ENCODE measurements around the gene MTMR2.
A peak's percentile ranks its signal among the peaks of the same experiment; 100 is the strongest.

The MTMR2 gene

GRCh38 chr11:95923728-95924413 lies at the start of gene MTMR2:
Gene MTMR2, minus strand, starts transcription at chr11:95924107. Its CDS starts 153 bp downstream, at chr11:95923954.
- peak; percentile 74 for DNase-seq

- no peak for DNase-seq
Measured at GRCh38 chr11:95972060-95972459, 48.2 kb upstream of the MTMR2 start.

DNA sequence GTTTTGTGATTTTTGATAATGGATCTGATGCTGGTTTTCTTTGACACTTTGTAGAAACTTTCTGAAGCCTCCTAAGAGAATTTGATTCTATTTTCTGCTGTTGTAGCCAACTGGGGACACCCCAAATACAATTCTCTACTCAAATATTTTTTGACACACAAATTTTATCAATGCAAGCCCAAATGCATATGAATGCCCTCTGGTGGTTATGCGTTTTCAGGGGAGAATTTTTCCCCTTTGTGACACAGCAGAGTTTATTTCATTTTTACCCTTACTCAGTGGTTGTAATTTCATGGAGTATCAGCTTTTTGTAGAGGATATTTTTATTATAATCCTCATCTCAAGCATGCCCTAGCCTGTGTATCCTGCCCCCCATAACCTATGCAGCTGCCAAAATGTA lies 44.7 kb upstream of the MTMR2 start:
- DNase-seq, result peak; percentile 6

- no peak for DNase-seq
Measured at GRCh38 chr11:95964281-95964680, 40.4 kb upstream of the MTMR2 start.

DNA sequence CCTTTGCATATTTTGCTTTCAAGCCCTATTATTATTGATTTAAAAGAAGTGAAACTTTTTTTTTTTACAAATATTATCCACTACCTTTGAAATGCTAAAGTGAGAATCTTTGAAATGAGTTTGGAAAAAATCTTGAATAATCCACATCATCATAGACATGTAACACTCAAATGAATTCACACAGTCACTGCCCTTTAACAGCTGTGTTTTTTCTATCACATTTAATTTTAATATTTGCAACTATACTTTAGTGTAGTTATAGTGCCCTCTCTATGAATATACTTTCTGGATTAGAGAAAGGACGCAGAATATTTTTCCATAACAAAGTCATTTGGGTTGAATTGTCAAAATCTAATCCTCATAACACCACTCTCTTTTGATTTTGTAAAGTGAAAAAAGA lies 37.9 kb upstream of the MTMR2 start:
- DNase-seq, result no peak

DNA sequence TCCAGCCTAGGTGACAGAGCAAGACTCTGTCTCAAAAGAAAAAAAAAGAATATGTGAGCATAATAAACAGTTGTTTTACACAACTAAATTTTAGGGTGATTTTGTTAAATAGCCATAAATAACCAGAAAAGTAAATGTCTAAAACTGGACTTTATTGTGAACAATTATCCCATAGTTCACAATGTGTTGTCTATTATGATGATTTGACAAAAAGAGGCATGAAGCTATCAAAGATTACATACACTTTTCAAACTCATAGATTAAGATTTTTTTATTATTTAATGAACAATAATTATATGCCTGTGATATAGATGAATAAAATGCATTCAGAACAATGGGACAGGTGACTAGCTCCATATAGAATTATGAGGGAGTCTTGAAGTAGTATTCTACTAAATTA lies 27.0 kb upstream of the MTMR2 start:
- DNase-seq, result no peak

DNA sequence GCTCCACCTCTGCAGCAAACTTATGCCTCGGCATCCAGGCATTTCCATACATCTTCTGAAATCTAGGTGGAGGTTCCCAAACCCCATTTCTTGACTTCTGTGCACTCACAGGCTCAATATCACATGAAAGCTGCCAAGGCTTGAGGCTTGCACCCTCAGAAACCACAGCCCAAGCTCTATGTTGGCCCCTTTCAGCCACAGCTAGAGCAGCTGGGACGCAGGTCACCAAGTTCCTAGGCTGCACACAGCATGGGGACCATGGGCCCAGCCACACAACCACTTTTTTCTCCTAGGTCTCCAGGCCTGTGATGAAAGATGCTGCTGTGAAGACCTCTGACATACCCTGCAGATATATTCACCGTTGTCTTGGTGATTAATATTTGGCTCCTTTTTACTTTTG lies 24.7 kb upstream of the MTMR2 start:
- DNase-seq, result no peak

DNA sequence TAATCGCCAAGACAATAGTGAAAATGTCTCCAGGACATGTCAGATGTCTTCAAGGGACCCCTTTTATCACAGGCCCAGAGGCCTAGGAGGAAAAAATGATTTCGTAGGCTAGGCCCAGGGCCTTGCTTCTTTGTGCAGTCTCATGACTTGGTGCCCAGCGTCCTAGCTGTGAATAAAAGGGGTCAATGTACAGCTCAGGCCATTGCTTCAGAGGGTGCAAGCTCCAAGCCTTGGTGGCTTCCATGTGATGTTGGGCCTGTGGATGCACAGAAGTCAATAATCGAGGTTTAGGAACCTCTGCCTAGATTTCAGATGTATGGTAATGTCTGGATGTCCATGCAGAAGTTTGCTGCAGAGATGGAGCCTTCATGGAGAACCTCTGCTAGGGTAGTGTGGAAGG lies 20.7 kb upstream of the MTMR2 start:
- DNase-seq, result no peak

- DNase-seq, result no peak
Measured at GRCh38 chr11:95943546-95943945, 19.6 kb upstream of the MTMR2 start.

- DNase-seq, result peak; percentile 28
Measured at GRCh38 chr11:95939091-95939490, 15.2 kb upstream of the MTMR2 start.

DNA sequence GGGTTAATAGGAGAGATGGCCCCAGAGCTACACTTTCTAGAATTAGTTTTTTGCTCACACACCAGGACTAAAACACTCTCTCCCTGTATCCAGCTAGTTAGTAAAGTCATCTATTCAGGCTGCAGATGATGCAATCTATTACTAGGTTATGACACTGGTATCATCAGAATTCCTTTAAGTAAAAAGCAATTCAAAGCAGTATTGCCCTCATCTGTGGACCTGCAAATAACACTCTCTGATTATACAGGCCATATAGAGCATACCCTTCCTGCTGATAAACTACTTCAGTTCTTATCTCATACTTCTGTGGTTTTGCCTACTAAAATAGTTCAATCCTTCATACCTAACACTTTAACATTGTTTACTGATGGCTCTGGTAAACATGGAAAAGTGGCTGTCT lies 13.5 kb upstream of the MTMR2 start:
- peak; percentile 22 for DNase-seq

DNA sequence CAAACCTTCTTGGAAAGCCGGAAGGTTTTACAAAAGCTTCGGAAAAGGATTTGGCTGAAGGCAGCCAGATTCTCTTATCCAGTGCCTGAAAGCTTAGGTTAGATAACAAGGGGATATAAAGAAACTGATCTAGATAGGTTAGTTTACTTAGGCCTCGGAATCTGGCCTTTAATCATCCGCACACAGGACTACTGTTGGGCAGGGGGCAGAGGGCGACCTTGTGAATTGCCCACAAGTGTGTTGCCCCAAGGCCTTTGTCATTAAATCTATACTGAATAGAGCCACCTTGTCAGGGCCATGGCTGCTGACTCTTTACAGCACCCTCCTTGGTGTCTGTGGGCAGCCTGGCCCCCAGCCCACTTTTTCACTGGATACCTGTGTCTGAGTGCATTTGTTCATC lies 9.7 kb upstream of the MTMR2 start:
- DNase-seq, result no peak

DNA sequence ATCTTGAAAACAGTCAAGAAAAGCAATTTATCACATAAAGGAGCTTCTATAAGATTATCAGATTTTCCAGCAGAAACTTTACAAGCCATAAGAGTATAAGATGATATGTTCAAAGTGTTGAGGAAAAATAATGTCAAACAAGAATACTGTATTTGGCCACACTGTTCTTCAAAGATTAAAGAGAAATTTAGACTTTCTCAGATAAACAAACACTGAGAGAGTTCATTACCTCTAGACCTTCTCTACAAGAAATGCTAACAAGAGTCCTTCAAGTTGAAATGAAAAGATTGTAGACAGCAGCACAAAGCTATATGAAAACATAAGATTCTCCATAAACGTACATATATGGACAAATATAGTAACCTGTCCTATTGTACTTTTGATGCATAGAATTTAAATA lies 8.0 kb upstream of the MTMR2 start:
- DNase-seq, result no peak

GRCh38 chr11:95930948-95931347 lies 7.0 kb upstream of the MTMR2 start:
- no peak for DNase-seq

GRCh38 chr11:95926726-95927125 lies 2.8 kb upstream of the MTMR2 start:
- DNase-seq, result no peak

DNA sequence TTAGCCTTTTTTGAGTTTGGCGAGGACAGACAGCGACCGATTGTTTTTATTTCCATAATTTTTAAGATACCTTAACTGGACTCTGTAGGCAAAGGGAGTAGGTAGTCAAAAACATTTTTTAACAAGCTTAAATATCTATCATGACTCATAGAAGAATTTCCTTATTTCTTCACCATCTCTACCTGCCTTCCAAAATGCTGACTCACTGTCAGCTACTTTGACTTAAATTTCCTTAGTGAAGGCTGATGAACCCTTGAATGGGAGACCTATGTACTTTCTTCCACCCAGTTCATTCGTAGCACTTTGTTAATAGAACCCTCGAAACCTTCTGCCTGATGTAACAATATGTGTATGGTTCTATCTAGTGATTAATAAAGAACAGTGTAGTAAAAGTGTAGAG lies 1.1 kb upstream of the MTMR2 start:
- peak; percentile 62 for DNase-seq

DNA sequence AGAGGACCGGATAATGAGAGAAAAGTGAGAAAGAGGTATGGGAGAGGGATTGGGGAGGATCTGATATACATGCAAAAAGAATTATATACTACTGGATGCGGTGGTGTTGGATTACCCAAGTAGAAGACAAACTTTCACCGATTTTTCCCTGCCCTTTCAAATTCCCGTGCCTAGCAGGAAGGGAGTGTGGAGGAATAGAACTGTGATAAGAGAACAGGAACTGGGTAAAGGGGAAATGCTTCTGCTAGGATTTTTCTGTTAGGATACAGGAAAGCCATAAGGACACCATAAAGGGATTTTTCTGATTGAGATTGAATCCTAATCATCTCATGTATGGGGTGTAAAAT lies 480 bp upstream of the MTMR2 start:
- DNase-seq, result peak; percentile 40

GRCh38 chr11:95923439-95923727 lies 524 bp downstream of the MTMR2 start:
- peak; percentile 36 for DNase-seq

DNA sequence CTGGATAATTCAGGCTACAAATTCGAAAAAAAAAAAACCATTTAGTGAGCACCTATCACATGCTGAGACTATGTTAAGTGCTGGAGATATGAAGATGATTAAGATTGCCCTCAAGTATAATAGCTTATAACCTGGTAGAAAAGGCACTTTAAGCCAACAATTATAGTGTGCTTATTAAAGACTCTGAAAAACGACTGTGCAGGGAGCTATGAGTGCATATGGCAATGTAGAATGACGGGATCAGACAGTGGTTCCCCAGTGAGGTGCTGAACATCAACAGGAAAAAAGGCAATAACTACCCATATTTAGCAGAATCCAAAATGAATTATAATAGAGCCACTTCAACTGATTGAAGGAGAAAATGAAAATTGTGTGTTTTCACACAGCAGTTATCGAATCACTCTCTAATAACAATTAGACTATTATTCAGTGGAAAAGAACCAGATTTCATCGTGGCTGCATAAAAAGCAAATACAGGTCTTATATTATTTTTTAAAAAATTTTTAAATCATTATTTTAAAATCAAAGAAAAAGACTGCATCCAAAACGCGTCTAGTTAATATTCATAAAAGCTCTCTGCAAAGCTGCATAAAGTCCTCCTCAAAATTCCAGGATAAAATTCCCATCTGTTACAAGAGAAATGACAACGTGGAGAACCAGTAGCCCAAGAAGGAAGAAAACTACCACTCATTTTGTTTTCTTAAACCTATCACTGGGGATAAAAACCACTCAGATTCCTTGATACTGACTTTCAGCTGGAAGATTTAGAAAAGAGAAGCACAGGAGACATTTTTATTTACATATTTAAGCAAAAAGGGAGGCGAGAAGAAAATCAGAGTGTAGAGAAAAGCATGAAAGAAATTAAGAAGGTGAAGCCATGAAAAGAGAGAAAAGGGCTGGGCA lies 1.1 kb downstream of the MTMR2 start:
- peak; percentile 11 for DNase-seq

DNA sequence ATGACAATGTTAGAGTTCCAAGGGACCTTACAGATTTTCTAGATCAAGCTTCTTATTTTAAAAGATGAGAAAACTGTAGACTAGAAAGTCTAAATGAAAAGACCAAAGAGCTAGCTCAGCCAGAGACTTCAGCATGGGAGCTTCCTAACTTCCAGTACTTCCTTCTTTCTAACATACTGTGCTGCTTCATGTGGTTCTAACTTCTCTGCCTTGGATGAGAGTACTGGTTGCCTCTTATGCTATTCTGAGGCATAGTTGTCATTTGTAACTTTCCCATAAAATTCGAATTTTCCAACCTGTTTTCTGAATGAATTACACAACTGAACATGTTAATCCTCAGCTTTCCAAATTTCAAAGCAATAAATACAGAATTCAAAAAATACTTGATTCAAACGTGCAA lies 1.8 kb downstream of the MTMR2 start:
- DNase-seq, result no peak

GRCh38 chr11:95920460-95921105 lies 3.3 kb downstream of the MTMR2 start:
- DNase-seq, result no peak

DNA sequence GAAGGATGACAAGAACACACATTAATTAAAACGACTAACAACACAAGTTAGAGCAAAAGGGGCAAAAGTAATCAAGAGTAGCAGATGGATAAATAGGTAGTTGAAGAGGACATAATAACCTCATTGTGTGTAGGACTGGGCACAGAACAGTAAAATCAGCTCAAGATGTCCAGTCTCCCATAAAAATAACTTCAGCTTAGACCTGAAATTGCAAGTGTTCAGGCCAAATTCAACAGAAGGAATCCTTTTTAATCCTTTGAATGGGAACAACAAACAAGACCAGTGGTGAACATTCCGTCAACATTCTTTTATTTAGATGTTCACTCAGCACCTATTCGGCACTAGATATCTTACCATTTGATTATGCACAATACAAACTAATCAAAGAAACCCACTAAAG lies 4.4 kb downstream of the MTMR2 start:
- DNase-seq, result no peak

DNA sequence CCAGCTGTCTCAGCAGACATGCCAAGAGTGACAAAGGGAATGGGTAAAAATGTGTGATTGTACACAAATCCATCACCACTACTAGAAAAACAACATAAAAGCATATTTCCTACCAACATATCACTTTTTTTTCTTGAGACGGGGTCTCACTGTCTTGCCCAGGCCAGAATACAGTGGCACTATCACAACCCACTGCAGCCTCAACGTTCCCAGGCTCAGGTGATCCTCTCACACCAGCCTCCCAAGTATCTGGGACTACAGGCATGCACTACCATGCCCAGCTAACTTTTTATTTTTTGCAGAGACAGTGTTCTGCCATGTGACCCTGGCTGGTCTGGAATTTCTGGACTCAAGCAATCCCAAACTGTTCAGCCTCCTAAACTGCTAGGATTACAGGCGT lies 5.2 kb downstream of the MTMR2 start:
- no peak for DNase-seq

DNA sequence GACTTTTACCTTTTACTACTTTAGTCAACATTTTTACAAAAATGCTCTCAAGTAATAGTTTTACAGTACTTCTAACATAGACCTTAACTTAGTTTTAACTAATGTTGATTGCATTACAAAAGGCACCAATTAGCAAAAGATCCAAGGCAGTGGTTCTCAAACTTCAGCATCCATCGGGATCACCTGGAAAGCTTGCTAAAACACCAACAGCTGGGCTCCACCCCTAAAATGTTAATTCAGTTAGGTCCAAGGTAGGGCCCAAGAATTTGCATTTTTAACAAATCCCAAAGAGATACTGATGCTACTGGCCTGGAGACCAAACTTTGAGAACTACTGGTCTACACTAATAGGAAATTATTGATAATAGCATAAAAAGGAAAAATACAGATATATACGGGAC lies 5.9 kb downstream of the MTMR2 start:
- DNase-seq, result no peak
